GM12878 (cell line): ENCODE data around the gene HIP1. TPM values are rescaled to one million over a fixed set of nuclear protein-coding genes. Genes with fewer than 3 reads are reported as not detected.

Experiments
- ATAC-seq: fragments of 200-7000 bp; cut with Tn5 transposase; 3 replicates; pipeline ENCODE4 v1.9.1; 2020; ENCODE audit warnings: mild to moderate bottlenecking, moderate library complexity
- BruUV-seq: library from RNA; stranded (reverse); fragments of 400-500 nt; replicated peaks from 2 replicates; lab custom pipeline; 2021; lab: Mats Ljungman, UMichigan
- CTCF ChIA-PET: fragments of 300-600 bp; sonication (Branson Sonifier 250); formaldehyde crosslinking; extraction: SDS; loops from one replicate; lab custom pipeline; 2021; ENCODE audit warnings: inconsistent platforms; lab: Yijun Ruan, JAX
- POLR2A ChIA-PET: fragments of 350-600 bp; formaldehyde crosslinking; extraction: SDS; loops from one replicate; lab custom pipeline; 2021; ENCODE audit warnings: inconsistent platforms; lab: Charles Lee
- RAD21 ChIA-PET: fragments of 300-600 bp; sonication (Branson Sonifier 250); formaldehyde crosslinking; loops from one replicate; lab custom pipeline; 2023; ENCODE audit warnings: antibody characterized with exemption; ENCODE audit not compliant: unreplicated experiment; lab: Charles Lee
- SMC1A ChIA-PET: fragments of 300-600 bp; sonication (Branson Sonifier 250); formaldehyde crosslinking; loops from one replicate; lab custom pipeline; 2023; ENCODE audit not compliant: unreplicated experiment, uncharacterized antibody; lab: Charles Lee
- DNase-seq: peaks from one replicate; pipeline ENCODE4 v3.0.0-alpha.2; 2011; ENCODE audit warnings: low read depth, low spot score
- FAIRE-seq: peaks from 3 replicates; lab custom pipeline; 2011; peaks lifted over from hg19 to GRCh38; lab: Jason Lieb, UNC
- H2AFZ ChIP-seq: 2 replicates; pipeline ENCODE4 v1.6.0; 2011; ENCODE audit warnings: low read depth, low read length, control low read depth; ENCODE audit not compliant: control insufficient read depth
- H3K27ac ChIP-seq: 2 replicates; pipeline ENCODE4 v1.5.1; 2011; ENCODE audit warnings: control low read depth; ENCODE audit not compliant: control insufficient read depth, insufficient read depth
- H3K27me3 ChIP-seq, 2 experiments: replicated peaks in 1 of 2; 2 replicates each; pipeline versions ENCODE4 v1.6.0 to v1.6.1; 2011; ENCODE audit warnings: low read length in 1 of 2; ENCODE audit not compliant: control insufficient read depth in 2 of 2, insufficient read depth in 2 of 2
- H3K36me3 ChIP-seq, 2 experiments: 2 replicates each; pipeline ENCODE4 v1.5.1; 2011; ENCODE audit warnings: low read length in 1 of 2; ENCODE audit not compliant: control insufficient read depth in 2 of 2, insufficient read depth in 2 of 2
- H3K4me1 ChIP-seq: 2 replicates; pipeline ENCODE4 v1.6.1; 2011; ENCODE audit warnings: mild to moderate bottlenecking, low read length, moderate library complexity, mixed read lengths; ENCODE audit not compliant: control insufficient read depth, insufficient read depth
- H3K4me2 ChIP-seq: 2 replicates; pipeline ENCODE4 v1.6.0; 2011; ENCODE audit warnings: control low read depth; ENCODE audit not compliant: control insufficient read depth, insufficient read depth
- H3K4me3 ChIP-seq: fragments of 200-600 bp; sonication (generic); 2 replicates; pipeline ENCODE4 v1.5.1; 2016
- H3K79me2 ChIP-seq: 2 replicates; pipeline ENCODE4 v1.6.0; 2011; ENCODE audit warnings: low read length; ENCODE audit not compliant: control insufficient read depth, insufficient read depth
- H3K9ac ChIP-seq: 2 replicates; pipeline ENCODE4 v1.8.0; 2011; ENCODE audit warnings: low read length, control low read depth, mixed read lengths; ENCODE audit not compliant: control insufficient read depth, insufficient read depth
- H3K9me3 ChIP-seq: replicated peaks from 3 replicates; pipeline ENCODE4 v1.5.1; 2011; ENCODE audit warnings: mild to moderate bottlenecking, low read length; ENCODE audit not compliant: control insufficient read depth, insufficient read depth
- H4K20me1 ChIP-seq: 2 replicates; pipeline ENCODE4 v1.6.0; 2011; ENCODE audit not compliant: control insufficient read depth, insufficient read depth
- EGR1 ChIP-seq, 2 experiments: IDR thresholded peaks; 1 replicate in 1 of 2; 2 replicates in 1 of 2; pipeline ENCODE4 v1.6.1; 2011 to 2012; ENCODE audit warnings: low read depth in 2 of 2, low read length in 2 of 2, borderline replicate concordance in 1 of 2, mild to moderate bottlenecking in 1 of 2, moderate library complexity in 1 of 2
- GATAD2B ChIP-seq: fragments of 450-650 bp; conservative IDR thresholded peaks from 2 replicates; pipeline ENCODE4 v1.6.1; 2017; ENCODE audit warnings: low read depth, mild to moderate bottlenecking, moderate library complexity
- IKZF1 ChIP-seq: fragments of 450-650 bp; conservative IDR thresholded peaks from 2 replicates; pipeline ENCODE4 v1.6.1; 2017; ENCODE audit warnings: antibody characterized with exemption, mild to moderate bottlenecking
- MXI1 ChIP-seq: fragments of 150-350 bp; IDR thresholded peaks from 2 replicates; pipeline ENCODE4 v1.6.1; 2011; ENCODE audit warnings: low read depth, mild to moderate bottlenecking, inconsistent platforms, low read length, improper control_type of control experiment
- RAD21 ChIP-seq: IDR thresholded peaks from 2 replicates; pipeline ENCODE4 v1.6.1; 2011; ENCODE audit warnings: mild to moderate bottlenecking, low read depth, low read length, moderate library complexity; ENCODE audit not compliant: insufficient read depth
- SPI1 ChIP-seq: IDR thresholded peaks from 2 replicates; pipeline ENCODE4 v1.6.1; 2011; ENCODE audit warnings: low read depth, mild to moderate bottlenecking, low read length, moderate library complexity, borderline replicate concordance; ENCODE audit not compliant: insufficient read depth
- TCF12 ChIP-seq: IDR thresholded peaks from 2 replicates; pipeline ENCODE4 v1.6.1; 2011; ENCODE audit warnings: low read depth, mild to moderate bottlenecking, low read length
- WGBS: methylation state at CpG from one replicate; pipeline ENCODE4 v1.1.6; 2016; ENCODE audit warnings: low lambda C conversion rate; ENCODE audit not compliant: insufficient replicate concordance, insufficient coverage; ENCODE audit errors: missing lambda C conversion rate; 5-methylcytosine and 5-hydroxymethylcytosine counted together
- in situ Hi-C: fragments of 300-500 bp; cut with MboI; formaldehyde crosslinking; loops from 9 replicates; pipeline ENCODE4 v1.14.3; 2018; ENCODE audit warnings: mixed read lengths
- intact Hi-C: fragments of 100-400 bp; cut with micrococcal nuclease; formaldehyde crosslinking; loops from one replicate; pipeline ENCODE4 v1.14.2; 2022; ENCODE audit not compliant: unreplicated experiment
- polyA plus RNA-seq, 11 experiments: library from polyadenylated mRNA; depleted of rRNA in 4 of 11; unstranded in 6 of 11; stranded (reverse) in 5 of 11; fragments of >200 nt; fragmentation: Nextera tagmentation in 4 of 11; fragmentation: Illumina TruSeq in 1 of 11; extraction: Ambion mirVana in 4 of 11; extraction: Trizol in 1 of 11; gene quantifications; 1 replicate in 1 of 11; 2 replicates in 10 of 11; pipeline versions ENCODE4 v1.2.1 to v1.2.3, GENCODE V29; 2011 to 2016; ENCODE audit warnings: inconsistent platforms in 2 of 11, missing spikeins in 2 of 11, low read depth in 1 of 11
- total RNA-seq, 4 experiments: library from RNA; depleted of rRNA in 3 of 4; stranded (reverse); fragments of >200 nt in 3 of 4; fragmentation: Illumina TruSeq in 1 of 4; extraction: Trizol in 1 of 4; gene quantifications; 2 replicates each; pipeline versions ENCODE4 v1.2.1 to v1.2.3, GENCODE V29; 2013 to 2021

Gene HIP1
- total and polyA plus RNA-seq, 10 of the 15 experiments (the other 5 are each of a cell fraction or from before 2014, with no cell fraction given): 1.2 to 9.7 (median 3.2) TPM

DNA sequence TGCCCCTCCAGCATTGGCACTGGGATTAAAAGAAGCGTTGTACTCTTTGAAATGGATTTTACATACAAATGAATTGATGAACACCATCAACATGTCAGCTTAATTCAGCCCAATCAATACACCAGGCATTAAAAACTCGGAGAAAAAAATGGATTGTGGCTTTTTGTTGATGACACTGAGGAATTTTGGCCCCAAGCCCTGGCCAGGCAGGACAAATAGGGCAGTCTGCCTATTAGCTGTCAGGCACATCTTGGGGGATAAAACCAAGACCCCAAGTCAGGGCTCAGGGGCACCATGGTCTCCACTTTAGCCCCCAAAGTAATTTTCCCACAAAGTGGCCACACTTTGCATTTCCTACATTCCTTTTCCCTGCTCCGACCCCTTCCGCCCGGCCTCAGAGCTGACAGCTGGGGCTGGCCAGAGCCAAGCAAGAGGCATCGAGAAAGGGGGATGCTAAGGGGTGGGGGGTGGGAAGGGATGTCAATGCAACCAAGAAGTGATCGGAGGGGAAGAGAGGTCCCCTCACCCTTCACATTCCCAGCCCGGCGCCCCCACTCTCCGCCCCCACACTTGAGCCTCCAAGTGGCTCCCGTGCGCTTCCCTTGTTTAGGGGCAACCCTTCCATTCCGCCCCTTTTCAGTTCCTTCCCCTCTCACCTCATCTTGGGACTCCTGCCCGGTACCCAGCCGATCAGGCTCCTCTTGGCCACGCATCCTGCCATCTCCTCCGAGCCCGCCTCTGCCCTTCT lies 711 bp downstream of the HIP1 start:
- Histone ChIP-seq H3K79me2 (no peaks in the 10 kb centered on the region), H3K4me2 (peak overlapping the region; percentile 86), H3K9me3 (no peaks in the 10 kb centered on the region), H2AFZ (peak overlapping the region; percentile 78), H4K20me1 (no peaks in the 10 kb centered on the region), H3K36me3 (no peaks in the 10 kb centered on the region), H3K27ac (no peak overlapping the region), H3K4me1 (peaks cover 18% of the 10 kb centered on the region), H3K4me3 (peak overlapping the region; percentile 99), H3K27me3 (no peaks in the 10 kb centered on the region), H3K9ac (peak overlapping the region; percentile 63)
- no peak for FAIRE-seq
- no peak for ATAC-seq
- 27% methylated on average over 18 of the region's 18 CpGs for WGBS
- POLR2A ChIA-PET: no interaction called here
- CTCF ChIA-PET: interaction anchor here (1.8 kb wide), 1 partner anchor 24 kb away, joined by 7 read pairs; no protein-coding TSS in a partner anchor
- TF ChIP-seq EGR1 (IDR thresholded peaks at IDR 0.05; ENCODE audit: borderline replicate concordance in 1 of 2, low read depth in 2 of 2, low read length in 2 of 2) (peak in 1 of 2 experiments; percentile 30; a peak in 1 of 3 replicates), TCF12 (no peak), IKZF1 (peak; percentile 44), MXI1 (no peak), SPI1 (0 out of 2 replicates have a peak, but pooled peaks have one; percentile 14), RAD21 (no peak), GATAD2B (no peak)
- SMC1A ChIA-PET: no interaction called here
- no peak for DNase-seq
- no TSS peak for BruUV-seq
- intact Hi-C loops (no loop called here), in situ Hi-C loops (no loop called here)
- RAD21 ChIA-PET: interaction anchor here (1.3 to 2.7 kb wide), 3 partner anchors 10 to 24 kb away, joined by 5 to 10 read pairs (median 6); no protein-coding TSS in a partner anchor
